Skeletal muscle satellite cell (primary cell): ENCODE measurements around the gene DTNB.

Experiments used
- H3K27me3 ChIP-seq: 2 replicates; pipeline ENCODE4 v1.7.0; 2013; ENCODE audit warnings: low read length; ENCODE audit not compliant: control insufficient read depth, insufficient read depth
- H3K36me3 ChIP-seq: 2 replicates; pipeline ENCODE4 v1.7.0; 2013; ENCODE audit warnings: mild to moderate bottlenecking, control low read depth, low read length; ENCODE audit not compliant: insufficient read depth
- H3K4me1 ChIP-seq: 2 replicates; pipeline ENCODE4 v1.7.0; 2013; ENCODE audit warnings: low read length; ENCODE audit not compliant: control insufficient read depth, insufficient read depth
- H3K4me2 ChIP-seq: 2 replicates; pipeline ENCODE4 v1.7.0; 2013; ENCODE audit warnings: mild to moderate bottlenecking, low read length
- H3K4me3 ChIP-seq: 2 replicates; pipeline ENCODE4 v1.7.0; 2013; ENCODE audit warnings: low read length
- H3K9ac ChIP-seq: 2 replicates; pipeline ENCODE4 v1.7.0; 2013; ENCODE audit warnings: mild to moderate bottlenecking, low read depth, low read length, moderate library complexity
- H3K9me3 ChIP-seq: replicated peaks from 2 replicates; pipeline ENCODE4 v1.7.0; 2013; ENCODE audit warnings: mild to moderate bottlenecking, control low read depth, low read length

DTNB gene

GRCh38 chr2:25389161-25389560 lies 284.2 kb downstream of the DTNB start:
- Histone ChIP-seq H3K4me3 (no peak overlapping the region), H3K4me2 (no peak overlapping the region), H3K9ac (no peak overlapping the region), H3K4me1 (no peaks in the 10 kb centered on the region), H3K36me3 (no peaks in the 10 kb centered on the region), H3K27me3 (no peaks in the 10 kb centered on the region), H3K9me3 (no peaks in the 10 kb centered on the region)

- H3K4me2 ChIP-seq: no peak overlapping the region
- H3K4me1 ChIP-seq: no peaks in the 10 kb centered on the region
- H3K27me3 ChIP-seq: no peaks in the 10 kb centered on the region
- no peaks in the 10 kb centered on the region for H3K36me3 ChIP-seq
- H3K9ac ChIP-seq: no peak overlapping the region
- H3K4me3 ChIP-seq: no peak overlapping the region
- no peaks in the 10 kb centered on the region for H3K9me3 ChIP-seq
Observed at GRCh38 chr2:25388491-25388890, 284.9 kb downstream of the DTNB start.

GRCh38 chr2:25387876-25388449 lies 285.4 kb downstream of the DTNB start:
- Histone ChIP-seq H3K36me3 (no peaks in the 10 kb centered on the region), H3K4me2 (no peak overlapping the region), H3K27me3 (no peaks in the 10 kb centered on the region), H3K9me3 (no peaks in the 10 kb centered on the region), H3K4me1 (no peaks in the 10 kb centered on the region), H3K4me3 (no peak overlapping the region), H3K9ac (no peak overlapping the region)

- H3K9ac ChIP-seq: no peak overlapping the region
- no peaks in the 10 kb centered on the region for H3K4me1 ChIP-seq
- H3K36me3 ChIP-seq: no peaks in the 10 kb centered on the region
- H3K4me3 ChIP-seq: no peak overlapping the region
- no peaks in the 10 kb centered on the region for H3K27me3 ChIP-seq
- H3K9me3 ChIP-seq: no peaks in the 10 kb centered on the region
- H3K4me2 ChIP-seq: no peak overlapping the region
Observed at GRCh38 chr2:25386971-25387875, 286.2 kb downstream of the DTNB start.

GRCh38 chr2:25385910-25386309 lies 287.5 kb downstream of the DTNB start:
- Histone ChIP-seq H3K9ac (no peak overlapping the region), H3K27me3 (no peaks in the 10 kb centered on the region), H3K4me3 (no peak overlapping the region), H3K4me1 (no peaks in the 10 kb centered on the region), H3K9me3 (no peaks in the 10 kb centered on the region), H3K4me2 (no peak overlapping the region), H3K36me3 (no peaks in the 10 kb centered on the region)

GRCh38 chr2:25383806-25384205 lies 289.6 kb downstream of the DTNB start:
- no peak overlapping the region for H3K9ac ChIP-seq
- peaks cover 1% of the 10 kb centered on the region for H3K4me1 ChIP-seq

GRCh38 chr2:25381502-25381901 lies 291.9 kb downstream of the DTNB start:
- no peaks in the 10 kb centered on the region for H3K9me3 ChIP-seq
- no peak overlapping the region for H3K4me3 ChIP-seq
- H3K27me3 ChIP-seq: no peaks in the 10 kb centered on the region
- H3K9ac ChIP-seq: no peak overlapping the region
- no peak overlapping the region for H3K4me2 ChIP-seq
- H3K36me3 ChIP-seq: no peaks in the 10 kb centered on the region
- H3K4me1 ChIP-seq: peaks cover 15% of the 10 kb centered on the region

More at GRCh38 chr2:25383806-25384205, 289.6 kb downstream of the DTNB start:
- Histone ChIP-seq H3K4me2 (no peak overlapping the region), H3K27me3 (no peaks in the 10 kb centered on the region), H3K9me3 (no peaks in the 10 kb centered on the region), H3K36me3 (no peaks in the 10 kb centered on the region), H3K4me3 (no peak overlapping the region)

GRCh38 chr2:25380586-25381375 lies 292.6 kb downstream of the DTNB start:
- Histone ChIP-seq H3K36me3 (no peaks in the 10 kb centered on the region), H3K9me3 (no peaks in the 10 kb centered on the region), H3K9ac (no peak overlapping the region), H3K4me2 (no peak overlapping the region), H3K27me3 (no peaks in the 10 kb centered on the region), H3K4me1 (peaks cover 15% of the 10 kb centered on the region), H3K4me3 (no peak overlapping the region)

GRCh38 chr2:25380023-25380422 lies 293.4 kb downstream of the DTNB start:
- H3K4me1 ChIP-seq: peaks cover 15% of the 10 kb centered on the region
- no peak overlapping the region for H3K4me2 ChIP-seq
- no peak overlapping the region for H3K9ac ChIP-seq
- peaks cover under 1% of the 10 kb centered on the region for H3K27me3 ChIP-seq
- H3K36me3 ChIP-seq: no peaks in the 10 kb centered on the region
- no peak overlapping the region for H3K4me3 ChIP-seq
- H3K9me3 ChIP-seq: no peaks in the 10 kb centered on the region

GRCh38 chr2:25379535-25379934 lies 293.8 kb downstream of the DTNB start:
- Histone ChIP-seq H3K9me3 (no peaks in the 10 kb centered on the region), H3K4me2 (no peak overlapping the region), H3K4me1 (peaks cover 15% of the 10 kb centered on the region), H3K9ac (no peak overlapping the region), H3K36me3 (no peaks in the 10 kb centered on the region), H3K4me3 (no peak overlapping the region), H3K27me3 (peaks cover 3% of the 10 kb centered on the region)

GRCh38 chr2:25378731-25379490 lies 294.5 kb downstream of the DTNB start:
- Histone ChIP-seq H3K36me3 (no peaks in the 10 kb centered on the region), H3K4me1 (peaks cover 15% of the 10 kb centered on the region), H3K9me3 (no peaks in the 10 kb centered on the region), H3K27me3 (peaks cover 3% of the 10 kb centered on the region), H3K9ac (no peak overlapping the region), H3K4me2 (no peak overlapping the region), H3K4me3 (no peak overlapping the region)
